Lower leg skin (tissue), 3 donors: ENCODE data around the gene ACSF3.

Experiments
- CTCF ChIP-seq, 3 donors: fragments of 450-650 bp; IDR thresholded peaks; one replicate each; pipeline ENCODE4 v1.5.1; 2016; ENCODE audit warnings: antibody characterized with exemption in 3 of 3, mild to moderate bottlenecking in 3 of 3, moderate library complexity in 2 of 3
- POLR2A ChIP-seq, 2 donors: fragments of 450-650 bp; IDR thresholded peaks; one replicate each; pipeline ENCODE4 v1.6.1; 2016 to 2017; ENCODE audit warnings: antibody characterized with exemption in 2 of 2, mild to moderate bottlenecking in 1 of 2, moderate library complexity in 1 of 2

- no peak for TF ChIP-seq CTCF (IDR thresholded peaks at IDR 0.05)
- no peak for TF ChIP-seq POLR2A (IDR thresholded peaks at IDR 0.05)
Observed at GRCh38 chr16:89084814-89085612, 8.6 kb upstream of the ACSF3 start.
